Sigmoid colon (tissue), 7 donors: ENCODE results near the gene ITGA11. TPM values are rescaled to one million over a fixed set of nuclear protein-coding genes. Genes with fewer than 3 reads are reported as not detected.

Experiments used
- DNase-seq: peaks from one replicate; pipeline ENCODE4 v3.0.0-alpha.2; 2019
- H3K27ac ChIP-seq, 4 donors: fragments of 200-600 bp; sonication (generic); one replicate each; pipeline ENCODE4 v1.5.1; 2016 to 2019; ENCODE audit warnings: mild to moderate bottlenecking in 1 of 4
- H3K27me3 ChIP-seq, 3 donors: fragments of 200-600 bp; sonication (generic); one replicate each; pipeline ENCODE4 v1.5.1; 2019; ENCODE audit warnings: mild to moderate bottlenecking in 1 of 3
- H3K36me3 ChIP-seq, 4 donors: fragments of 200-600 bp; sonication (generic); one replicate each; pipeline ENCODE4 v1.5.1; 2016 to 2019
- H3K4me1 ChIP-seq, 4 donors: fragments of 200-600 bp; sonication (generic); one replicate each; pipeline ENCODE4 v1.5.1; 2017 to 2019
- H3K4me3 ChIP-seq, 4 donors: fragments of 200-600 bp; sonication (generic); one replicate each; pipeline ENCODE4 v1.5.1; 2017 to 2019; ENCODE audit warnings: mild to moderate bottlenecking in 2 of 4, moderate library complexity in 1 of 4
- H3K9me3 ChIP-seq, 4 donors: fragments of 200-600 bp in 3 of 4; sonication (generic) in 3 of 4; one replicate each; pipeline versions ENCODE4 v1.5.1 to v1.6.1; 2013 to 2019
- CTCF ChIP-seq, 4 experiments: fragments of 450-650 bp in 3 of 4; fragments of 200-600 bp in 1 of 4; IDR thresholded peaks; one replicate each; pipeline ENCODE4 v1.5.1; 2016 to 2019; ENCODE audit warnings: antibody characterized with exemption in 4 of 4, mild to moderate bottlenecking in 3 of 4, moderate library complexity in 2 of 4
- EP300 ChIP-seq, 4 donors: sonication (generic); formaldehyde crosslinking; IDR thresholded peaks; one replicate each; pipeline ENCODE4 v1.6.1; 2017; ENCODE audit warnings: antibody characterized with exemption in 4 of 4
- POLR2A ChIP-seq, 2 donors: fragments of 450-650 bp; IDR thresholded peaks; one replicate each; pipeline ENCODE4 v1.6.1; 2016; ENCODE audit warnings: antibody characterized with exemption in 2 of 2, mild to moderate bottlenecking in 2 of 2, moderate library complexity in 2 of 2
- POLR2AphosphoS5 ChIP-seq, 4 donors: sonication (generic); formaldehyde crosslinking; IDR thresholded peaks; one replicate each; pipeline ENCODE4 v1.6.1; 2017; ENCODE audit warnings: antibody characterized with exemption in 4 of 4
- WGBS, 2 donors: extraction: QIAGEN DNeasy Blood & Tissue Kit; methylation state at CpG; one replicate each; pipeline ENCODE4 v1.1.7; 2013; 5-methylcytosine and 5-hydroxymethylcytosine counted together
- intact Hi-C: fragments of 100-400 bp; cut with DNase I; formaldehyde crosslinking; loops from one replicate; pipeline ENCODE4 v1.15.1; 2023
- polyA plus RNA-seq, 3 donors: library from polyadenylated mRNA; stranded (reverse); fragments of 200-250 nt; gene quantifications; one replicate each; pipeline ENCODE4 v1.2.3, GENCODE V29; 2013
- total RNA-seq, 4 donors: library from RNA; depleted of rRNA; stranded (reverse); fragments of >200 nt; gene quantifications; one replicate each; pipeline ENCODE4 v1.1.0, GENCODE V29; 2016
- donor health status: healthy with polysubstance abuse.
- donor health status: Bipolar disorder and iron deficiency.
- donor health status: healthy.

ITGA11 gene
- total and polyA plus RNA-seq, 7 donors: 0.71 to 6.1 (median 1.2) TPM

- TF ChIP-seq POLR2A (IDR thresholded peaks at IDR 0.05): no peak
- TF ChIP-seq POLR2AphosphoS5 (IDR thresholded peaks at IDR 0.05): no peak
- TF ChIP-seq EP300 (IDR thresholded peaks at IDR 0.05): no peak
- TF ChIP-seq CTCF (IDR thresholded peaks at IDR 0.05): no peak
Measured at GRCh38 chr15:68404056-68404798, 27.7 kb downstream of the ITGA11 start.

GRCh38 chr15:68403161-68403941 lies 28.6 kb downstream of the ITGA11 start:
- Histone ChIP-seq H3K4me1 (no peaks in the 10 kb centered on the region), H3K9me3 (peaks cover 0 to 3% (median 0%) of the 10 kb centered on the region in 4 donors), H3K4me3 (no peak overlapping the region), H3K27me3 (no peaks in the 10 kb centered on the region), H3K36me3 (no peaks in the 10 kb centered on the region), H3K27ac (no peak overlapping the region)
- no peak for TF ChIP-seq POLR2AphosphoS5 (IDR thresholded peaks at IDR 0.05)
- TF ChIP-seq EP300 (IDR thresholded peaks at IDR 0.05): no peak
- no peak for TF ChIP-seq CTCF (IDR thresholded peaks at IDR 0.05)
- TF ChIP-seq POLR2A (IDR thresholded peaks at IDR 0.05): no peak
- intact Hi-C loops: no loop called here
- 82 to 90% methylated on average over 8 of the region's 8 CpGs for WGBS, 2 donors
- no peak for DNase-seq

More at GRCh38 chr15:68404056-68404798, 27.7 kb downstream of the ITGA11 start:
- intact Hi-C loops: no loop called here
- peak; percentile 37 for DNase-seq
- Histone ChIP-seq H3K9me3 (peaks cover 0 to 3% (median 0%) of the 10 kb centered on the region in 4 donors), H3K4me3 (no peak overlapping the region), H3K4me1 (no peaks in the 10 kb centered on the region), H3K36me3 (no peaks in the 10 kb centered on the region), H3K27ac (no peak overlapping the region), H3K27me3 (no peaks in the 10 kb centered on the region)
- 86 to 89% methylated on average over 12 of the region's 12 CpGs for WGBS, 2 donors

- WGBS, 2 donors: 90 to 94% methylated on average over 9 of the region's 9 CpGs
- Histone ChIP-seq H3K4me3 (no peak overlapping the region), H3K36me3 (no peaks in the 10 kb centered on the region), H3K27me3 (no peaks in the 10 kb centered on the region), H3K4me1 (no peaks in the 10 kb centered on the region), H3K27ac (no peak overlapping the region), H3K9me3 (peaks cover 0 to 3% (median 0%) of the 10 kb centered on the region in 4 donors)
- peak; percentile 40 for DNase-seq
- TF ChIP-seq POLR2A (IDR thresholded peaks at IDR 0.05) (no peak), EP300 (IDR thresholded peaks at IDR 0.05) (no peak), POLR2AphosphoS5 (IDR thresholded peaks at IDR 0.05) (no peak), CTCF (IDR thresholded peaks at IDR 0.05) (no peak)
- intact Hi-C loops: no loop called here
Measured at GRCh38 chr15:68402432-68403160, 29.4 kb downstream of the ITGA11 start.

- Histone ChIP-seq H3K4me1 (no peaks in the 10 kb centered on the region), H3K9me3 (peaks cover 0 to 3% (median 0%) of the 10 kb centered on the region in 4 donors), H3K36me3 (no peaks in the 10 kb centered on the region), H3K4me3 (no peak overlapping the region), H3K27ac (no peak overlapping the region), H3K27me3 (no peaks in the 10 kb centered on the region)
- 83 to 90% methylated on average over 11 of the region's 11 CpGs for WGBS, 2 donors
- intact Hi-C loops: no loop called here
- TF ChIP-seq POLR2A (IDR thresholded peaks at IDR 0.05): no peak
- TF ChIP-seq CTCF (IDR thresholded peaks at IDR 0.05): no peak
- no peak for TF ChIP-seq EP300 (IDR thresholded peaks at IDR 0.05)
- TF ChIP-seq POLR2AphosphoS5 (IDR thresholded peaks at IDR 0.05): no peak
- DNase-seq: no peak
Measured at GRCh38 chr15:68401496-68402431, 30.2 kb downstream of the ITGA11 start.
